Brain pericyte (primary cell): Measurements from ENCODE around the gene A4GALT.

ENCODE experiments used
- DNase-seq: peaks from one replicate; pipeline ENCODE4 v3.0.0-alpha.2; 2012; ENCODE audit warnings: low read depth, low spot score

The A4GALT gene

DNA sequence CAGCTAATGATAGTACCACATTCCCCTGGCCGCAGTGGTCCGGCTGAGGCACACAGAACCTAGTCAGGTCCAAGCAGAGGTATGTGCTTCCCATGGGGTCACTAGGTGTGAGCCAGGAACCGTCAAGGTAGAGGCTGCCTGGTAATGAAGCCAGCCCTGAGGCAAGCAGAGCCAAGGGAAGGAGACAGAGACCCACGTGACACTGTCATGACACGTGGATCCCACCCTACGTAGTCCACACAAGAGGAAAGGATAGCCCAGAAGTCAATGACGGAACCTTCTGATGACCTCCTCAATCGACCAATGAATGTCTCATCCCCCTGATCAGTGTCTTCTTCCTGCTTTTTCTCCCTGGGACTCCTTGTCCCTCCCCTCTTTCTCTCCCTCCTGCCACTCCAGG lies 19.0 kb downstream of the A4GALT start:
- no peak for DNase-seq

DNA sequence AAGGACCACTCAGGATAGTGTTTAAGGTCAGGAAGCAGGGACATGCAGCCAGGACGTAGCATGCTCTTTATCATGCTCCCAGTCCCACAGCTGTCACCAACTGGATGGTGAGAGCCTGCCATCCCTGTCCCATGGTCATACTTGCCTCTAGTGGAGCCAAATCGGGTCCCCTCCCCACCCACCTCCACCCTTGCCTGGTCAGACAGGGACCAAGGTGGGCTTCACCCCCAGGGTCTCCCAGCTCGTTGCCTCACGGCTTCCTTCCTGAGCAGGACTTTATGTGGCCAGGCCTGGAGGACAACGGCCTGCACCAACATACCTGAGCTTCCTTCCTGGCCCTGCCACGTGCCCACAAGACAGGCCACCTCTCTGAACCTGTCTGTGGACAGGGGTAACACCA lies 19.8 kb downstream of the A4GALT start:
- DNase-seq, result no peak

DNA sequence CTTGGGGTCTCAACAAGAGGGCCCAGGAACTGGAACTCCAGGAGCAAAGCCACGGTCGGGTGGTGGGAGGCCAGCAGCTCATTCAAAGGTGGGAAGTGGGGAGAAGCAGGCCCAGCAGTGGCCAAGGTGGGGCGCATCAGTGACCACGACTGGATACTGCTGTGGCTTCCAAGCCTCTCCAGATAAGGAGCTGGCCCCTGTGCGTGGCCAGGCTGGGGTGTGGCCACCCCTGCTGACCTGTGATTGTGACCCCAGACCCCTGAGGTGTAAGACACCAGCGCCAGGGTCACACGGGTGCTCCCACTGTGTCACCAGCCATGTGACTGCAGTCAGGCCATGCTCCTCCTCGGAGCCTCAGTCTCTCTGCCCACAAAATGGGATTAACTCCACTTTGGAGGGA lies 20.3 kb downstream of the A4GALT start:
- DNase-seq, result no peak

DNA sequence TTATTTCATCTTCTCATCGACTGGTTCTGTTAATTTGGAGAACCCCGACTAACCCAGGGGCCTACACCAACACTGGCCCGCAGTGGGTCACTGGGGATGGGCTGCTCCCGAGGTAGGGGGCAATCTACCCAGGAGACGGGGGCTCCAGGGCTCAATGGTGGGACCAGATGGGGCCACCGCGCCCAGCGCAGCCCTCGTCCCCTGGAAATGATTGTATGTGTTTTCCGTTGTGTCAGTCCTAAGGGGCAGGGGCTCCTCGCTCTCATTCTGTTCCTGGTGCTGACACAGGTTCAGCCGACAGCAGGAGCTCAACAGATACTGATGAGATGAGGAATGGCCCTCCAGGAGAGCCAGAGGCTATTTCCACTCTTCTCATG lies 20.7 kb downstream of the A4GALT start:
- DNase-seq, result no peak

DNA sequence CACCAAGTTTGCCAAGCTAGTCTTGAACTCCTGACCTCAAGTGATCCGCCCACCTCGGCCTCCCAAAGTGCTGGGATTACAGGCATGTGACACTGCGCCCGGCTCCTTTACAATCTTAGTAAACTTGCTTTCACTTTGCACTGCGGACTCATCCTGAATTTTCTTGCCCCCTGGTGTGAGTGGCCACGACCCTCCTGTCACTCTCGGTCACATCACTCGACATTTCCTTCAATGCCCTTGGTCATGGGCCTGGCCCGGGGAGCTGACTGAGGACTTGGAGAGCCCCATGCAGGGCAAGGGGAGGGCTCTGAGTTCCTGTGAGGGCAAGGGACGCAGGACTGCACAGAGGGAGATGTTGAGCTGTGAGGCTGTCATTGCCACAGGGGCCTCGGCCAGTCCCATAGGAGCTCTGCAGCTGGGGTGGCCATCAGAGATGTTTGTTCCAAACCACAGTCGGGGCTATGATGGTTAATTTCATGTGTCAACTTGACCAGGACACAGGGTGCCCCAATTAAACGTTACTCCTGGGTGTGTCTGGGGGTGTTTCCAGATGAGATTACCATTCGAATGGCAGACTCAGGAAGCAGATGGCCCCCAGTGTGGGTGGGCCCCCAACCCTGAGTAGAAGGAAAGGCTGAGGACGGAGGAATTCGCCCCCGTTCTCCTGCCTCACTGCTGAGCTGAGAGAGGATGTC lies 21.2 kb downstream of the A4GALT start:
- no peak for DNase-seq

DNA sequence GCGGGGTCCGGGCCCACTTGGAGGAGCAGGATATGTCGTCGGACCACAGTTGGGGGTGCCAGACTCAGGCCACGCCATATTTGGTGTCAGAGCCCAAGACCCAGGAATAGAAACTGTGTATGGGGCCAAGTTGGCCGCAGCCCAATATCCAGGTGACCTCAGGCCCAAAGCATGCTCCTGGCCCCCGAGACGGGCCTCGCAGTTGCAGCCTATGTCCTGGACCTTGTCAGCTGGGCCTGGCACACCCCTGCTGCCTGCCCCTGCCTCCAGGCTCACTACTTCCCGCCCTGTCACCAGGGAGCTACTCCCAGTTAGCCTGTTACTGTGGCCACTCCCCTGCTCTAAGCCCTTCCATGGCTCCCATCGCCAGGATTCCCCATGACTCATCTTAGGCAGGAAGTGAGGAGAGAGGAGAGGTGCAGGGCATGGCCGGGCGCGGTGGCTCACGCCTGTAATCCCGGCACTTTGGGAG lies 23.1 kb downstream of the A4GALT start:
- DNase-seq, result peak; percentile 40

DNA sequence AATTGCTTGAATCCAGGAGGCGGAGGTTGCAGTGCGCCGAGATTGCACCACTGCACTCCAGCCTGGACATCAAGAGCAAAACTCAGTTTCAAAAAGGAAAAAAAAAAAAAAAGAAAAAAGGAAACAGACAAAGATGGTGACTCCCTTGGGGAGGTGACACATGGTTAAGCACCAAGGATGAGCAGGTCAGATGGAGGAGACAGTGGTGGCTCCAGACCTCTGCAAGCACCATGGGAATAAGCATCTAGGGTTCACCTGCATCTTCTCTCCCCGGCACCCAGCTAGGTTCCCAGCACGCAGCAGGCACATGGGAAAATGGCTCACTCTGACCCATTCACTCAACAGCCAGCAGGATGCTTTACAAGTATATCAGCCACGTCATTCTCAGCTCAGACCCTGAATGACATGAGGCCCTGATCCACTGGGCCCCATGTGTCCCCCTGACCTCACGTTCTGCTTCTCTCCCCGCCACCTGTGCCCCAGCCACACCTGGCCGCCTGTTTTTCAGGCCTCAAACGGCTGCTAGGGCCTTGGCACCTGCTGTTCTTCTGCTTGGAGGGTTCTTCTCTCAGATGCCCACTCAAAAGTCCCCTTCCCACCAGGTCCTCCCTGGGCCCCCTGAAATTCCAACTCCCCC lies 24.2 kb downstream of the A4GALT start:
- no peak for DNase-seq

DNA sequence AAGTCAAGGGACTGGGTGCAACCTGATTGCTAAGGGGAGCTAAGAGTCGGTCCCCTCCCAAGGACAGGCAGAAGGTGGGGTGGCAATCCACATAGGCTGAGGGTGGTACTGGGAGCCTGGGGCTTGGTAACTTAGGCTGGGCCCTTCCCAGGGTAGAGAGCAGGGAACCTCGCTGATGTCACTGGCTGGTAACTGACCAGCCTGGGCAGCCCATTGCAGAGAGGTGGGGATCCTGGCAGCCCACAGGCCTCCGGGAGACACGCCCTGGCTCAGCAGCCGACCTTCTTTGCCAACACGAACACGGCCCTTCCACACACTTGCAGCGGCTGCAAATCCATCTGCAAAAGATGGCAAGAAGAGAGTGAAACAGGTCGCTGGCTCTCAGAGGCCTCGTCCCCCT lies 25.4 kb downstream of the A4GALT start:
- DNase-seq, result no peak

DNA sequence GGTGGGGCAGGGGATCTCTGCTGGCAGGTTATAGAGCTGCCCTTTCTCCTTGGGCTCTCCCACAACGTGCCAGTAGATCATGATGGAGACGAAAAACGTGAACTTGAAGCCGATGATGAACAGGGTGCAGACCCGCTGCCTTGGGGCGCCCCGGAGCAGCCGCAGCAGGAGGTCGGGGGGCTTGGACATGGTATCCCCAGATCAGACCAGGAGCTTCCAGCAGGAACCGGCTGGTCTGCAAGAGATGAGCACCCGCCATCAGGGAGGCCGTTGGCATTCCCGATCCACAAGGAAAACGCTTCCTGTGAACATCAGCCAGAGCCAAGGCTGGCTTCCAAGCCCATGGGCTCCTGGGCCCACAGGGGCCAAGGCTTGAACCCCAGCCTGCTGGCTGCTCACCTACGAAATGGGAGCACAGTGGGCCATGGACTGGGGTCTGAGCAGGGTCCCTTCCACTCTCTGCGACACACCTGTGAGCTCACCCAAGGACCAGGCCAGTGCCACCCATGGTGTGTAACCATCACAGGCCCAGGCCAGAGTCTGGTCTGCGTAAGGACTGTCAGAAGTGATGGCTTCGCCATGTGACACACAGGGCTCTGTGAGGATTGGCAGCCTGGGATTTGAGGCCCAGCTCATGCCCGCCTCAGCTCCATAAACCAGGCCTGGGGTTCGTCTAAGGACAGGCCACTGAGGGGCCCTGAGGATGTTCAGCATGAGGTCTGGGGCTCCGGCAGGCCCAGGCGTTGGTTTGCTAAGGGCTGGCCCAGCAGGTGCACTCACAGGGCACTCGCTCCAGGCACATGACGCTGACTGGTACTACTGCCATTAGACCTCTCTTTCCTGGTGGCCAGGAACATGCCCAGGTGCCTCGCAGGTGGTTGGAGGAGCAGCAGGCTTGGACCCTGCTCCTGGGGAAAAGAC lies 26.6 kb downstream of the A4GALT start:
- DNase-seq, result no peak

DNA sequence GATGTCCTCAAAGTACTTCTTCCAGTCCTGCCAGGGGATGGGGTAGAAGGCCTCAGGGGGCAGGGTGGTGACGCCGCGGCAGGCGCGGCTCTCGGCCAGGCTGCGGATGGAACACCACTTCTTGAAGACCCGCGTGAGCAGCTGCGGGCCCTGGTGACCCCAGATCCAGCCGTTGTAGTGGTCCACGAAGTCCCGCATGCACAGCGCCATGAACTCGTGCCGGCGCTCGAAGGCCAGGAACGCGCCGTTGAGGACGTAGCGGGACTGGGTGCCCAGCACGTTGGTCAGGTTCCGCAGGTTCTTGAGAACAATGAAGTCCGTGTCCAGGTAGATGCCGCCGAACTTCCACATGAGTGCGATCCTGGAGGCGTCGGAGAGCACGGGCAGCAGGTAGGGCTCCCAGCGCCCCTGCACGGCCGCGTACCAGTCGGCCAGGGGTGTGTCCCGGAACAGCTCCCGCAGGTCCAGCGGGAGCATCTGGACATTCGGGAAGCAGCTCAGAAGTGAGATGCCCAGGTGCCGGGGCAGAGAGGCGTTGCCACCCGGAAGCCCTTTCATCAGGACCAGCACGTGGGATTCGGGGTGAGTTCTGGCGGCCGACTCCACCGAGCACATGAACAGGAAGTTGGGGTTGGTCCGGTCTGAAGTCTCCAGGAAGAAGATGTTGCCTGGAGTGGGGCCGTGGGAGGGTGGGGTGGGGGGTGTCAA lies 27.5 kb downstream of the A4GALT start:
- no peak for DNase-seq

DNA sequence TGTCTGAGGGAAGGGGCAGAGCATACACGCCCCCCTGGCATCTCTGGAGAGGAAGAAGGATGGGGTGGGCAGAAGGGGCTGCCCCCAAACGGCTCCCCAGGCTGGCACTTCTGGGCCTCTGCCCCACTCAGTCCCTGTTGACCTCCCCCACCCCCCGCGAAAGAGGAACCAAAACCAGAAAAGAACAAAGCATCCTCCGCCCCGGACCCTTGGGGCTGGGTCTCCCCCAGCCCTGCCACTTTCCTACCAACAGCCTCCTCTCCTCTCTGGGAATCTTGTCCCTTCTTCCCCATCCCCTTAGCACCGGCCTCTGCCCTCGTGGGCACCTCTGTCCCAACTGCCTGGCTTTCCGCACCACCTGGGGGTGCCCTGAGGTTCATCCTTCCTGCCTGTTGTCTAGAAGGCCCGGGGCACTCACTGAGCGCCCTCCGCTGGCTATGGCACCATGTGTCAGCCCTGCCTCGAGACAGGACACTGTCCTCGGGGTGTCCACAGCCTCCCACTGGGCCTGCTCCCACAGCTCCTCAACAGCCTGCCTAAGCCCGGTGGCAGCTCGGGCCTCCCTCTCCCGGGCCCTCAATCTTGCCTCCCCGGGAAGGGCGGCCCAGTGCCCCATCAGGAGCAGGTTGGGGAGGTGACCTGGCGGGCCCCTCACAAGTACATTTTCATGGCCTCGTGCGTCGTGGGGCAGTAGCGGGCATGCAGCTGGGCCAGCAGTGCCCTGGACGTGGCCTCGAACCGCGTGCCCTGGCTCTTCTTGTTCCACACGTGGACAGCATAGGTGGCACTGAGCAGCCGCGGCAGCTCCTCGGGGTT lies 28.2 kb downstream of the A4GALT start:
- DNase-seq, result no peak

DNA sequence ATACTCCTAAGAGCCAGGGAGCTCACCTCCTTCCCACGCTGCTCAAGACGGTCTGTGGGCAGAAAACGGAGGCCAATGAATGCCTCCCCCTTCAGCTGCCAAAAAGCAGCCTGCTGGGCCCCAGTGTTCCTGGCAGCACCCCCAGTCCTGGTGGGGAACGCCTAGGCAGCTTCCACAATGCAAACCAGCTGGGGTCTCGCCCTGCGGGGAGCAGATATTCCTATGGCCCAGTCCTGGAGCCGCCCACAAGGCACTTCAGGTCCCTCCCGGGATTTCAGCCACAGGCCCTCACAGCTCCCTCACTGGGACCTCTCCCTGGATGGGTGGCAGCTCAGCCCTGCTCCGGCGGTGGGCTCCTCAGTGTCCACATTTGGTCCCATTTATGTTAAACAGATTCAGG lies 29.2 kb downstream of the A4GALT start:
- no peak for DNase-seq

DNA sequence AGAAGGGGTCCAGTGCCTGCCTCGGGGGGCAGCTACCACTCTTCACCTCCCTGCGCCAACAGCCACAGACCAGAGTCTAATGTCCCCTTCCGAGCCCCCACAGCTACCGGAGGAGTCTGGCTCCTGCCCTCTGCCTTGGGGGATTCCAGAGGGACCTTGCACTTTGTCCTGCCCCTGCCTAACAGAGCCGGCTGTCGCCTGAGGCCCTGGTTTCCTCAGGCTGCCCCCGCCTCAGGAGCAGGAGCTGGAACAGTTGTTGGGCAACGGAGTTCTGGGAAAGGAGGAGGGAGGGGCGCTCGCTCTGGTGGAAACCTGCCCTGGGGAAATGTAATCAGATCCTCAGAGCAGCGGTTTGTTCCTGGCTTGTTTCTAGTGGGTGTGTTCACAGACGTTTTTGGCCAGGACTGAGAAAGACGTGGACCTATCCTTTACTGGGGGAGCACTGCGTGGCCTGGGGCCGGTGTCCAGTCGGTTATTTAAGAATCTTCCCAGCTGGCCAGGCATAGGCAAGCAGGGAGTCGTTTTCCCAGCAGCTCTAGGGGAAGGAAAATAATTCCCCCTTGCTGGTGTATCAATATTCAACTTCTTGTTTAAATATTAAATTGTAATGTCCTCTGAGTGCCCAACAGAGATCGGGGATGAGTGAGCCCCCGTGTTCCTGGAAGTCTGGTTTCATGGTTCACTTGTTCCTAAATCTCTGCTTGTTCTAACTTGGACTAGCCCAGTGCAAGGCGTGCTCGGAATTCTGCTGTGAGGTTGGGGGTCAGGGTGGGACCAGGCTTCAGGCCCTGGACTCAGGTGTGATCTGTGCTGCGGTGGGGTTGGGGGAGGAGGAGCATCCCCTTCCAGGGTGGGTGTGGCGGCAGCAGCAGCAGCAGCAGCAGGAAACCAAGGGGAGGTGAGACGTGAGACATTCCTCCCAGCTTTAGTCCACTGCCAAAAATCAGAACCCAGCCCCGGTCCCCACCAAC lies 32.1 kb downstream of the A4GALT start:
- DNase-seq, result peak; percentile 83

DNA sequence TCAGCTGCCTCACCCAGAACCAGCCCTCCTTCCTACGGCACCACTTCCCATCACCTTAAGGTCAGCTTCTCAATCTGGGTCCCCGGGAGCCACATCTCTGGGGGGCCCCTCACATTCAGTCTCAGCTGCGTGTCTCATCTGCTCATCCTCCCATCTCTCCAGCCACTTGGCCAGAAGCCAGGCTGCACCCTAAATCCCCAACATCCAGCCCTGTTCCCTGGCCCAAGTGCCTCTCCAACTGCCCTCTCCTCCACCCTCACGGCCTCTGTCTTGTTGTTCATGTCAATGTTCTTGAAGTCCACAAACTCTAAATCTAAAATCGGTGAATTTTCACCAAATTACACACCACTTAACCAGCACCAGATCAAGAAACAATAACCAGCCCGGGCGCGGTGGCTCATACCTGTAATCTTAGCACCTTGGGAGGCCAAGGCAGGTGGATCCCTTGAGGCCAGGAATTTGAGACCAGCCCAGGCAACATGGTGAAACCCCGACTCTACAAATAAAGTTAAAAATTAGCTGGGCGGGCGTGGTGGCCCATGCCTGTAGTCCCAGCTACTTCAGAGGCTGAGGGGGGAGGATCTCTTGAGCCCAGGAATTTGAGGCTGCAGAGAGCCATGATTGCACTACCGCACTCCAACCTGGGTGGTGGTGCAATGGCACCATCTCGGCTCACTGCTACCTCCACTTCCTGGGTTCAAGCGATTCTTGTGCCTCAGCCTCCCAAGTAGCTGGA lies 33.7 kb downstream of the A4GALT start:
- no peak for DNase-seq

DNA sequence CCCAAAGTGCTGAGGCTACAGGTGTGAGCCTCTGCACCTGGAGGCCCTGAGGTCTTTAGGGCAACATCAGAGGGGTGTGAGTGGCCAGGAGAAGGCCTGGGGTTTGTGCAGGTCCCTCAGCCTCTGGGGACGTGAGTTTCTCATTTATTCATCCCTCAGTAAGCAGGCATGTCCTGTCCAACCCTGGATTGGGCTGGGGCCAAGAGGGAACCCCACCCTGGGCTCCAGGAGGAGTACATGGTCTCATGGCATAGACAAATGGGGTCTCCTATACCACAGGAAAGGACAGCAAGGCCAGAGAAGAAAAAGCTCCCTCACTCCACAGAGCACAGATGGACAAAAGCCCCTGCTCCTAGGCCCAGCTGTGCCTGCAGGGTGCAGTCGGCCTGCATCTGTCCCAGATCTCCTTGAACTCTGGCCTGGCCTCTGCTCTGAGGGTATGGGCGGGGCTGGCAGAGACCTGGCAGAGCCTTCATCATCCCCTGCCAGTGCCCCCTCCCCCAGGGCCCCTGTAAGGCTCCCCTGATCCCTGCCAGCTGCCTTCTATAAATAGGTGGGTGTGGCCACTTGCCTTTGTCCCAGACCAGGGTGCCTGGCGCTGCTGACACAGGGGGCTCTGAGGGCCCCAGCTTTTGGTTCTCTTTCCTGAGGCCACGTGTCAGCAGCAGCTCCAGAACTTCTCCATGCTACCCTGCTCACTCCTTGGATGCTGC lies 34.6 kb downstream of the A4GALT start:
- no peak for DNase-seq

DNA sequence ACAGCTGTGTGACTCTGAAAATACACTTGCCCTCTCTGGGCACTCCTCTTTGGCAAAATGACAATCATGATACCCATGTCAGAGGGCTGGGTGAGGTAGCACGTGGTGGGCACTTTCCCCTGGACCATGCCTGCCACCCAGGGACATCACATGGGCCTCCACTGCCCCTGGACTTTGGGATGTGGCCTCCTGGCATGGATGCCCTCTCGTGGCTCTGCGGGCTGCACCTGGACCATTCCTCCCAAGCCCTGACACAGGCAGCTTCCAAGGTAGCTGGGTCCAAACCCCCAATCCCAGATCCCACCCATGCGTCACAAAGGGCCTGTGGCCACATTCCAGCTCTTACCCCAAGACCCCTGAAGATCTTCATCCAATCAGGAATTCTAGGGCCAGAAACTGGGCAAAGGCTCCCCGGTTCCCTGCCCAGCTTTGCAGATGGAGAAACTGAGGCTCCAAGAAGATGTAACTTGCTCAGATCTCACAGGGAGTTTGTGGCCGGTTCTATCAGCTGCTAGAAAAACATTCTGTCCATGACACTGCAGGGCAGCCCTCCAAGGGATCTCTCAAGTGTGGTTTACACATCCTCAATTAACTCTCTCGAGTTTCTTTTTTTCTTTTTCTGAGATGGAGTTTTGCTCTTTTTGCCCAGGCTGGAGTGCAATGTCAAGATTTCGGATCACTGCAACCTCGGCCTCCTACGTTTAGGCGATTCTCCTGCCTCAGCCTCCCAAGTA lies 36.0 kb downstream of the A4GALT start:
- no peak for DNase-seq

DNA sequence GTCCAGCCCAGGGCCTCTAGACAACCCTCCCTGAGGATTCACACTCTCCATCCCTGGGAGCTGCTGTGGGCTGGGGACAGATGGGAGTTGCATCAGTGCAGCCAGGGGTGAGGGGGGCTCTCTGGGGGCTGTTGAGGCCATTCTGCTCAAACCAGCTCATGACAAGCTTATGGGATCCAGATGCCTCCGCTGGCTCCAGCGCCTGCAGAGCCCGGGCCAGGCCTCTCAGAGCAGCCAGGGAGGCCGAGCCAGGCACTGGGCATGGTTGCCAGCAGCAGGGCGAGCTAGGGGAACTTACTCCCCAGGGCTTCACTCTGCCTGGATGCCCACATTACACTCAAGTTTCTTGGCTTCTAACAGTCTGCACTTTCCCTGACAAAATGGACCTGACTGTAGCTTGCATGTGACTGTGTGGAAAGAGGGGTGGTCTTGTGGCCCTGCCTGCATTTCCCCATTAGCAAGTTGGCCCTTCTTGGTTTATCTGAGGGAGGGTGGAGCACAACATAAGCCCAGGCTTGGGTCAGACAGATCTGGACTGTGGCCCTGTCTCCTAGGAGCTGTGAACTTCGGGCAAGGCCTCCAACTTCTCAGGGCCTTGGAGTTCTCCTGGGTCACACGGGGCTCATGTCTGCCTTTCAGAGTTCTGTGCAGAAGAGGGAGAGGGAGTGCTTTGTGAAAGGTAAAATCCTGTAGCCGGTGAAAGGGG lies 36.9 kb downstream of the A4GALT start:
- no peak for DNase-seq
